IMR-90 (cell line): ENCODE measurements around the gene MAN1C1. TPM values are rescaled to one million over a fixed set of nuclear protein-coding genes. Genes with fewer than 3 reads are reported as not detected.

Experiments
- ATAC-seq: fragments of 200-7000 bp; cut with Tn5 transposase; 2 replicates; pipeline ENCODE4 v1.9.1; 2020; ENCODE audit warnings: low read depth, mild to moderate bottlenecking, moderate library complexity
- BruUV-seq: library from RNA; stranded (reverse); fragments of 400-500 nt; replicated peaks from 2 replicates; lab custom pipeline; 2021; lab: Mats Ljungman, UMichigan
- CTCF ChIA-PET: fragments of 300-600 bp; formaldehyde crosslinking; extraction: SDS; loops from one replicate; lab custom pipeline; 2021; ENCODE audit warnings: antibody characterized with exemption; lab: Yijun Ruan, JAX
- POLR2A ChIA-PET: fragments of 300-600 bp; sonication (Branson Sonifier 250); formaldehyde crosslinking; loops from one replicate; lab custom pipeline; 2022; ENCODE audit warnings: antibody characterized with exemption; ENCODE audit not compliant: unreplicated experiment; lab: Charles Lee
- DNase-seq: peaks from one replicate; pipeline ENCODE4 v3.0.0; 2013
- H2AFZ ChIP-seq: replicated peaks from 2 replicates; pipeline ENCODE3; 2013; ENCODE audit warnings: low read length, mild to moderate bottlenecking; ENCODE audit not compliant: poor library complexity
- H2AK5ac ChIP-seq: 2 replicates; pipeline ENCODE4 v1.6.1; 2013; ENCODE audit warnings: low read depth, low read length, inconsistent platforms
- H2AK9ac ChIP-seq: replicated peaks from 2 replicates; pipeline ENCODE3; 2013; ENCODE audit warnings: mild to moderate bottlenecking, low read depth, low read length, moderate library complexity; ENCODE audit not compliant: poor library complexity
- H2BK120ac ChIP-seq: 2 replicates; pipeline ENCODE4 v1.6.1; 2013; ENCODE audit warnings: low read depth, low read length, inconsistent platforms
- H2BK15ac ChIP-seq: 3 replicates; pipeline ENCODE4 v1.6.1; 2013; ENCODE audit warnings: low read depth, low read length, inconsistent platforms
- H2BK20ac ChIP-seq: 2 replicates; pipeline ENCODE4 v1.6.1; 2013; ENCODE audit warnings: low read depth, mild to moderate bottlenecking, inconsistent platforms, low read length, moderate library complexity
- H2BK5ac ChIP-seq: 2 replicates; pipeline ENCODE4 v1.6.1; 2013; ENCODE audit warnings: mild to moderate bottlenecking, low read depth, low read length, inconsistent platforms; ENCODE audit not compliant: poor library complexity, severe bottlenecking
- H3K14ac ChIP-seq: replicated peaks from 2 replicates; pipeline ENCODE4 v1.6.1; 2013; ENCODE audit warnings: low read depth, low read length, inconsistent platforms
- H3K18ac ChIP-seq: 2 replicates; pipeline ENCODE4 v1.6.1; 2013; ENCODE audit warnings: low read depth, low read length, control low read depth
- H3K23ac ChIP-seq: 2 replicates; pipeline ENCODE4 v1.6.1; 2013; ENCODE audit warnings: low read depth, low read length, inconsistent platforms
- H3K27ac ChIP-seq: 2 replicates; pipeline ENCODE4 v1.5.1; 2013; ENCODE audit warnings: mild to moderate bottlenecking, control low read depth, low read length; ENCODE audit not compliant: insufficient read depth
- H3K27me3 ChIP-seq: 2 replicates; pipeline ENCODE4 v1.6.1; 2013; ENCODE audit warnings: low read length; ENCODE audit not compliant: control insufficient read depth, insufficient read depth
- H3K36me3 ChIP-seq: 2 replicates; pipeline ENCODE4 v1.6.1; 2013; ENCODE audit warnings: low read length, mixed read lengths; ENCODE audit not compliant: control insufficient read depth, insufficient read depth
- H3K4ac ChIP-seq: 2 replicates; pipeline ENCODE4 v1.6.1; 2013; ENCODE audit warnings: low read depth, low read length, inconsistent platforms
- H3K4me1 ChIP-seq: 2 replicates; pipeline ENCODE4 v1.6.1; 2013; ENCODE audit warnings: low read length, mixed read lengths; ENCODE audit not compliant: control insufficient read depth, insufficient read depth
- H3K4me2 ChIP-seq: 2 replicates; pipeline ENCODE4 v1.6.1; 2013; ENCODE audit warnings: low read depth, mild to moderate bottlenecking, control low read depth, low read length, moderate library complexity
- H3K4me3 ChIP-seq: 2 replicates; pipeline ENCODE4 v1.5.1; 2013; ENCODE audit warnings: low read depth, mild to moderate bottlenecking, control low read depth, low read length, moderate library complexity; ENCODE audit not compliant: insufficient read depth
- H3K56ac ChIP-seq: 2 replicates; pipeline ENCODE4 v1.6.1; 2013; ENCODE audit warnings: low read length, inconsistent platforms; ENCODE audit not compliant: insufficient read depth; ENCODE audit errors: extremely low read depth
- H3K79me1 ChIP-seq, 2 experiments: 2 replicates each; pipeline ENCODE4 v1.6.1; 2013; ENCODE audit warnings: low read length in 2 of 2, inconsistent platforms in 1 of 2, low read depth in 1 of 2
- H3K9ac ChIP-seq: 2 replicates; pipeline ENCODE4 v1.6.1; 2013; ENCODE audit warnings: low read depth, low read length, control low read depth
- H3K9me1 ChIP-seq: 2 replicates; pipeline ENCODE4 v1.6.1; 2013; ENCODE audit warnings: low read length, inconsistent platforms; ENCODE audit not compliant: insufficient read depth
- H3K9me3 ChIP-seq: 2 replicates; pipeline ENCODE4 v1.6.1; 2013; ENCODE audit warnings: low read length; ENCODE audit not compliant: control insufficient read depth, insufficient read depth
- H4K20me1 ChIP-seq: 2 replicates; pipeline ENCODE4 v1.6.1; 2013; ENCODE audit warnings: low read length, inconsistent platforms; ENCODE audit not compliant: insufficient read depth
- H4K5ac ChIP-seq: 2 replicates; pipeline ENCODE4 v1.6.1; 2013; ENCODE audit warnings: mild to moderate bottlenecking, low read depth, low read length, control low read depth
- H4K8ac ChIP-seq, 2 experiments: 2 replicates each; pipeline ENCODE4 v1.6.1; 2013; ENCODE audit warnings: low read depth in 2 of 2, low read length in 2 of 2, control low read depth in 1 of 2, inconsistent platforms in 1 of 2
- H4K91ac ChIP-seq: 2 replicates; pipeline ENCODE4 v1.6.1; 2013; ENCODE audit warnings: low read depth, low read length, inconsistent platforms; ENCODE audit not compliant: insufficient read depth
- CEBPB ChIP-seq: IDR thresholded peaks from 2 replicates; pipeline ENCODE4 v1.6.1; 2012; ENCODE audit warnings: low read depth, low read length, improper control_type of control experiment
- CTCF ChIP-seq: conservative IDR thresholded peaks from 2 replicates; pipeline ENCODE4 v1.5.1; 2012; ENCODE audit warnings: mild to moderate bottlenecking, low read depth, low read length, improper control_type of control experiment
- WGBS, 2 experiments: methylation state at CpG; one replicate each; pipeline versions ENCODE4 v1.1.5 to v1.1.7; 2013; ENCODE audit warnings: missing lambda C conversion rate in 2 of 2; ENCODE audit not compliant: insufficient read length in 1 of 2; ENCODE audit errors: extremely low coverage in 2 of 2; 5-methylcytosine and 5-hydroxymethylcytosine counted together
- dilution Hi-C: fragments of 300-500 bp; cut with HindIII; formaldehyde crosslinking; loops from one replicate; pipeline ENCODE4 v1.14.3; 2018; ENCODE audit warnings: low sequenced_read_pairs; ENCODE audit not compliant: unreplicated experiment
- in situ Hi-C: fragments of 300-500 bp; cut with MboI; formaldehyde crosslinking; loops from 3 replicates; pipeline ENCODE4 v1.14.3; 2019; ENCODE audit warnings: low sequenced_read_pairs, inconsistent platforms, mixed read lengths
- intact Hi-C: fragments of 100-400 bp; cut with micrococcal nuclease; formaldehyde crosslinking; loops from 2 replicates; pipeline ENCODE4 v1.10.0; 2022
- polyA plus RNA-seq, 3 experiments: library from polyadenylated mRNA; depleted of rRNA; stranded (reverse); fragments of >200 nt; gene quantifications; 2 replicates each; pipeline ENCODE4 v1.2.3, GENCODE V29; 2012; ENCODE audit warnings: low replicate concordance in 1 of 3
- total RNA-seq: library from RNA; depleted of rRNA; stranded (reverse); fragments of >200 nt; gene quantifications from 2 replicates; pipeline ENCODE4 v1.2.3, GENCODE V29; 2012

MAN1C1 gene
- total and polyA plus RNA-seq, 2 of the 4 experiments (the other 2 are of a cell fraction): 3.2 to 11.3 TPM

GRCh38 chr1:25661043-25661815 is 44.6 kb downstream of the MAN1C1 start:
- H4K20me1 ChIP-seq: no peaks in the 10 kb centered on the region
- H3K79me1 ChIP-seq: no peaks in the 10 kb centered on the region
- peak overlapping the region; percentile 56 for H4K5ac ChIP-seq
- H3K4ac ChIP-seq: peak overlapping the region; percentile 63
- peaks cover 4% of the 10 kb centered on the region; the same call in 1 of the 2 replicates for H3K9me1 ChIP-seq
- H2BK5ac ChIP-seq: peak overlapping the region; percentile 11
- CTCF ChIA-PET: no interaction called here
- peak overlapping the region; percentile 42 for H2BK120ac ChIP-seq
- H4K91ac ChIP-seq: peak overlapping the region; percentile 61; the same call in 1 of the 2 replicates
- no peaks in the 10 kb centered on the region for H3K27me3 ChIP-seq
- ATAC-seq (peak; percentile 68), DNase-seq (peak; percentile 57)
- in situ Hi-C loops (no loop called here), intact Hi-C loops (no loop called here), dilution Hi-C loops (no loop called here)
- peak overlapping the region; percentile 52 for H3K18ac ChIP-seq
- POLR2A ChIA-PET: no interaction called here
- no TSS peak for BruUV-seq
- peak overlapping the region; percentile 67; the same call in 2 of the 3 replicates for H2BK15ac ChIP-seq
- H2AK5ac ChIP-seq: peak overlapping the region; percentile 59; the same call in 1 of the 2 replicates
- H2AFZ ChIP-seq: peak overlapping the region; percentile 77
- H3K4me2 ChIP-seq: no peak overlapping the region; the same call in 1 of the 2 replicates
- peaks cover 5% of the 10 kb centered on the region; the same call in 1 of the 2 replicates for H3K4me1 ChIP-seq
- H3K36me3 ChIP-seq: no peaks in the 10 kb centered on the region
- H3K23ac ChIP-seq: peak overlapping the region; percentile 49; the same call in 1 of the 2 replicates
- no peak overlapping the region for H3K4me3 ChIP-seq
- H3K14ac ChIP-seq: peak overlapping the region; percentile 42; the same call in 1 of the 2 replicates
- no peak overlapping the region for H2AK9ac ChIP-seq
- no CpG with 5 or more reads among the region's 8 CpGs for WGBS, 2 experiments
- H3K9ac ChIP-seq: peak overlapping the region; percentile 59; the same call in 1 of the 2 replicates
- no peak for TF ChIP-seq CTCF
- TF ChIP-seq CEBPB: peak; percentile 70
- H3K9me3 ChIP-seq: no peaks in the 10 kb centered on the region
- no peak overlapping the region for H3K56ac ChIP-seq
- peak overlapping the region; percentile 71 for H3K27ac ChIP-seq
- H2BK20ac ChIP-seq: peak overlapping the region; percentile 15; the same call in 1 of the 2 replicates
- peak overlapping the region; percentile 54 to 80 for H4K8ac ChIP-seq
